K562 treated with DMSO at 1 percent for 4 hours (cell line): Measurements from ENCODE around the gene ELAVL1. TPM values are rescaled to one million over a fixed set of nuclear protein-coding genes. Genes with fewer than 3 reads are reported as not detected.

Experiments
- total RNA-seq: library from RNA; unstranded; fragments of 300-600 nt; gene quantifications from 2 replicates; pipeline ENCODE4 v1.2.3, GENCODE V29; 2022; ENCODE audit not compliant: insufficient read depth

ELAVL1 gene
- 52.1 and 62.2 TPM in 2 replicates for total RNA-seq

DNA sequence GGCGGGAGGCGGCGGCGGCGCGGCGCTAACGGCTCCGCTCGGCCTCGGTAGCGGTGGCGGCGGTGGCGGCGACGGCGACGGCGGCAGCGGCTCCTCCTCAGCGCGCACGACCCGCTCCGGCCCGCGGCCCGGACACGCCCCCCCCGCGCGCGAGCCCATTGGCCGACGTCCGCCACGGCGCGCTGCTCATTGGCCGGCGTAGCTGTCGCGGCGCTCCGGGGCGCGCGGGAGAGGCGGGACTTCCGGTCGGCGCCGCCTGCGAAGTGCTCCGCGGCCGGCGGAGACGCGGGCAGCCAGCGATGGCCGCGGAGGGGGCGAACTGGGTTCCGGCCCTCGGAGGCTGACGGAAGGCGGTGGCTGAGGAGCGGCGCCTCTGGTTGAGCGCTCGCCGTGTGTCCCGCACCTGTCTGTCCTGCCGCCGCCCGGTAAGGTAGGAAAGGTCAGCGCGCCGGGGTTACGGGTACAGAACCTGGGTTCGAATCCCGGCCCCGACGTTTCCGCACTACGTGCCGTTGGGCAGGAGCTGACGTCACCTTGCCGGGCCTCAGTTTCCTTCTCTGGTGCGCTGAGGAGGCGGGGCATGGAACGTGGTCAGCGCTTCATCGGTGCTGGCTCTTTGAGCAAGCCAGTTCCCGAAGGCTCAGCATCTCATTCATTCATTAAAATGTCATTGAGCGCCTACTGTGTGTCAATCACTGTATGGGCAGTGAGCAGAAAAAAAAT lies at the start of gene ELAVL1:
TSS of gene ELAVL1 (minus strand) at position 108 of the 723 bp plus-strand sequence. CDS start 13,826 bp downstream, outside the sequence.

GRCh38 chr19:8052464-8052859 lies 47.0 kb upstream of the ELAVL1 start, which contains the start of gene CCL25:
Gene CCL25 (plus strand): TSS chr19:8052760. CDS start chr19:8053050, 290 bp downstream.

DNA sequence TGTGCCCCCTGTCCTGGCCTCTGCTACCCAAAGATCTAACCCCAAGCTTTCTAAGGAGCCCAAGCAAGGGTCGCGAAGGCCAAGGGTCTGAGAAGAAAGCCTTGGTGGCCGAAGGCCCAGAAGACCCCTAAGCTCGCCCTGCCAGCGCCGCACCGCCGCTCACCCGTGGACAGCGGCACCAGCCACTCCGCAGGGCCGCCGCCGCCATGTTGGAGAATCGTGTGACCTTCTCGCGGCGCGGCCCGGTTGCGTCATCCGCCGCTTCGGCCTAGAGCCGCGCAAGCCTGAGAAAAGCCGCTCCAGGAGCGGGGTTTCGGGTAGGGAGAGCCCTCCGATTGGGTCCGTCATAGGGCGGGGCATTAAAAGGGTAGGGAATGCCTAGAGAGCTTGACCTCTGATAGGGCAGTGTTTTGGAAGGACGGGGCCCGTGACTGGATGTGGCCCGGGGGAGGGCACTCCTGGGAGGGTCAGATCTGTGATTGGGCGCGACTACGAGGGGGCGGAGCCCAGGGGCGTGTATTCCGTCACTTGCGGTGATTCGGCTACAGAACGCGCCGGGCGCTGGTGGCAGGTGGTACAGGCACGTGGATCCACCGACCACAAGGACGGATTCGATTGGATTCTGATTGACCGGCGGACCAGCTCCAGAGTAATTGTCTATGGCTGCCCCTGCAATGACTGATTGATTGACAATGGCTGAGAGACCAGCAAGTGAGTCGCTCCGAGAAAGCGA lies 61.8 kb downstream of the ELAVL1 start, which contains the start of gene TIMM44:
TSS of gene TIMM44 (minus strand) at position 223 of the 733 bp plus-strand sequence. CDS start at position 208, 15 bp downstream.

GRCh38 chr19:7926021-7926726 lies 79.3 kb downstream of the ELAVL1 start, which contains the start of gene CTXN1:
Gene CTXN1 (minus strand): TSS chr19:7926135. CDS start chr19:7925538, 597 bp downstream.

GRCh38 chr19:7919610-7920518 lies 85.6 kb downstream of the ELAVL1 start, which contains the start of gene SNAPC2:
Gene SNAPC2 (plus strand): TSS chr19:7920338. CDS start chr19:7920367, 29 bp downstream.

GRCh38 chr19:7914598-7915045 lies 90.8 kb downstream of the ELAVL1 start, which contains the start of gene TGFBR3L:
Gene TGFBR3L (plus strand): TSS chr19:7914830.

Other genes with a start within 250 kb of the ELAVL1 start
- 0.40 TPM in 1 of 2 replicates, not detected in the other for gene CLEC4M, start 242.4 kb downstream of the ELAVL1 start, total RNA-seq
- gene EVI5L, start 175.4 kb downstream of the ELAVL1 start, total RNA-seq = 7.9 and 13.4 TPM in 2 replicates
- 0.12 TPM in 1 of 2 replicates, not detected in the other for gene PRR36, start 131.3 kb downstream of the ELAVL1 start, total RNA-seq
- gene LRRC8E, start 117.1 kb downstream of the ELAVL1 start, total RNA-seq = 3.9 and 4.0 TPM in 2 replicates
- gene MAP2K7, start 101.8 kb downstream of the ELAVL1 start, total RNA-seq = 24.3 and 30.0 TPM in 2 replicates
- gene TGFBR3L, start 90.8 kb downstream of the ELAVL1 start, total RNA-seq = 3.9 TPM in 2 replicates
- 45.1 and 48.4 TPM in 2 replicates for gene SNAPC2, start 85.3 kb downstream of the ELAVL1 start, total RNA-seq
- 8.8 and 9.9 TPM in 2 replicates for gene CTXN1, start 79.5 kb downstream of the ELAVL1 start, total RNA-seq
- 150 and 161 TPM in 2 replicates for gene TIMM44, start 62.0 kb downstream of the ELAVL1 start, total RNA-seq
- not detected in 2 replicates for gene CCL25, start 47.1 kb upstream of the ELAVL1 start, total RNA-seq
- gene FBN3, start 144.0 kb upstream of the ELAVL1 start, total RNA-seq = 0.06 TPM in 1 of 2 replicates, not detected in the other
- gene CERS4, start 203.7 kb upstream of the ELAVL1 start, total RNA-seq = 14.0 and 16.9 TPM in 2 replicates